ENCODE data around the gene SLC9A9. TPM values are rescaled to one million over a fixed set of nuclear protein-coding genes. Genes with fewer than 3 reads are reported as not detected.

SLC9A9 gene
- total RNA-seq, 2 experiments from 2014 or later: 12.2 TPM

GRCh38 chr3:143604402-143605185 is 243.7 kb downstream of the SLC9A9 start:
- CTCF ChIA-PET: no interaction called here

GRCh38 chr3:143603774-143604173 is 244.5 kb downstream of the SLC9A9 start:
- Histone ChIP-seq H3K27ac (ENCODE audit: low read depth in 1 of 2, low read length in 2 of 2) (no peak overlapping the region), H3K4me1 (ENCODE audit: insufficient read depth, low read length) (no peaks in the 10 kb centered on the region), H3K4me3 (ENCODE audit: low read length) (no peak overlapping the region), H3K36me3 (ENCODE audit: insufficient read depth, low read length) (no peaks in the 10 kb centered on the region), H3K27me3 (ENCODE audit: control insufficient read depth in 1 of 2, insufficient read depth in 2 of 2, low read length in 2 of 2) (no peaks in the 10 kb centered on the region), H3K9me3 (ENCODE audit: control insufficient read depth in 1 of 2, insufficient read depth in 1 of 2, low read length in 2 of 2) (no peaks in the 10 kb centered on the region)
- Mint-ChIP-seq H3K36me3 (ENCODE audit: low read depth) (no peaks in the 10 kb centered on the region), H3K27me3 (no peaks in the 10 kb centered on the region), H3K4me3 (no peak overlapping the region), H3K9me3 (no peaks in the 10 kb centered on the region), H3K4me1 (ENCODE audit: low read depth) (no peaks in the 10 kb centered on the region), H3K27ac (no peak overlapping the region)
- intact Hi-C loops (cut with DNase I, micrococcal nuclease): no loop called here
- DNase-seq: no peak
- ChIA-PET CTCF (no interaction called here), POLR2A (no interaction called here)
- no peak for ATAC-seq (ENCODE audit: poor library complexity)
- TF ChIP-seq CTCF (IDR thresholded peaks at IDR 0.05): no peak

More at GRCh38 chr3:143604402-143605185, 243.7 kb downstream of the SLC9A9 start:
- H3K9me3 Mint-ChIP-seq: no peaks in the 10 kb centered on the region
- no peak overlapping the region for H3K4me3 Mint-ChIP-seq
- H3K9me3 ChIP-seq (ENCODE audit: control insufficient read depth in 1 of 2, insufficient read depth in 1 of 2, low read length in 2 of 2): no peaks in the 10 kb centered on the region
- H3K36me3 ChIP-seq (ENCODE audit: insufficient read depth, low read length): no peaks in the 10 kb centered on the region
- TF ChIP-seq CTCF (IDR thresholded peaks at IDR 0.05): no peak
- no peak overlapping the region for H3K4me3 ChIP-seq (ENCODE audit: low read length)
- no peaks in the 10 kb centered on the region for H3K4me1 ChIP-seq (ENCODE audit: insufficient read depth, low read length)
- ATAC-seq (ENCODE audit: poor library complexity) (no peak), DNase-seq (no peak)
- H3K27ac ChIP-seq (ENCODE audit: low read depth in 1 of 2, low read length in 2 of 2): no peak overlapping the region
- no peak overlapping the region for H3K27ac Mint-ChIP-seq
- H3K27me3 Mint-ChIP-seq: no peaks in the 10 kb centered on the region
- H3K4me1 Mint-ChIP-seq (ENCODE audit: low read depth): no peaks in the 10 kb centered on the region
- POLR2A ChIA-PET: no interaction called here
- intact Hi-C loops (cut with DNase I, micrococcal nuclease): no loop called here
- H3K27me3 ChIP-seq (ENCODE audit: control insufficient read depth in 1 of 2, insufficient read depth in 2 of 2, low read length in 2 of 2): no peaks in the 10 kb centered on the region
- H3K36me3 Mint-ChIP-seq (ENCODE audit: low read depth): no peaks in the 10 kb centered on the region

GRCh38 chr3:143601723-143602484 is 246.4 kb downstream of the SLC9A9 start:
- H3K4me3 ChIP-seq (ENCODE audit: low read length): no peak overlapping the region
- no peaks in the 10 kb centered on the region for H3K9me3 ChIP-seq (ENCODE audit: control insufficient read depth in 1 of 2, insufficient read depth in 1 of 2, low read length in 2 of 2)
- no peak overlapping the region for H3K27ac Mint-ChIP-seq
- no peaks in the 10 kb centered on the region for H3K27me3 Mint-ChIP-seq
- no peak overlapping the region for H3K27ac ChIP-seq (ENCODE audit: low read depth in 1 of 2, low read length in 2 of 2)
- H3K36me3 ChIP-seq (ENCODE audit: insufficient read depth, low read length): no peaks in the 10 kb centered on the region
- DNase-seq (no peak), ATAC-seq (ENCODE audit: poor library complexity) (no peak)
- TF ChIP-seq CTCF (IDR thresholded peaks at IDR 0.05): no peak
- H3K4me3 Mint-ChIP-seq: no peak overlapping the region
- no peaks in the 10 kb centered on the region for H3K27me3 ChIP-seq (ENCODE audit: control insufficient read depth in 1 of 2, insufficient read depth in 2 of 2, low read length in 2 of 2)
- no peaks in the 10 kb centered on the region for H3K4me1 Mint-ChIP-seq (ENCODE audit: low read depth)
- H3K9me3 Mint-ChIP-seq: no peaks in the 10 kb centered on the region
- ChIA-PET CTCF (no interaction called here), POLR2A (no interaction called here)
- intact Hi-C loops (cut with DNase I, micrococcal nuclease): no loop called here
- no peaks in the 10 kb centered on the region for H3K4me1 ChIP-seq (ENCODE audit: insufficient read depth, low read length)
- no peaks in the 10 kb centered on the region for H3K36me3 Mint-ChIP-seq (ENCODE audit: low read depth)

Measured in CD4-positive, alpha-beta T cell (primary cell).